HCT116 (cell line): ENCODE measurements around the gene LRIF1. TPM values are rescaled to one million over a fixed set of nuclear protein-coding genes. Genes with fewer than 3 reads are reported as not detected.

ENCODE experiments used
- ATAC-seq: fragments of 200-7000 bp; cut with Tn5 transposase; 2 replicates; pipeline ENCODE4 v1.9.1; 2020; ENCODE audit warnings: mild to moderate bottlenecking, moderate library complexity
- BruUV-seq: library from RNA; stranded (reverse); fragments of 400-500 nt; replicated peaks from 2 replicates; lab custom pipeline; 2021; lab: Mats Ljungman, UMichigan
- CTCF ChIA-PET: fragments of 300-600 bp; sonication (Branson Sonifier 250); formaldehyde crosslinking; loops from one replicate; lab custom pipeline; 2021; ENCODE audit warnings: antibody characterized with exemption; lab: Charles Lee
- POLR2A ChIA-PET: fragments of 300-600, 350-600 bp; sonication (Branson Sonifier 250); formaldehyde crosslinking; loops from one replicate; lab custom pipeline; 2021; ENCODE audit warnings: antibody characterized with exemption; lab: Charles Lee
- RAD21 ChIA-PET, 2 experiments: fragments of 300-600 bp; sonication (Branson Sonifier 250); formaldehyde crosslinking; loops; one replicate each; lab custom pipeline; 2023; ENCODE audit warnings: low total read pairs in 2 of 2; ENCODE audit not compliant: uncharacterized antibody in 2 of 2, unreplicated experiment in 2 of 2, low non-redundant PET in 1 of 2; lab: Charles Lee
- DNase-seq: peaks from one replicate; pipeline ENCODE4 v3.0.0-alpha.2; 2010; ENCODE audit warnings: low read depth, low spot score
- H2AFZ ChIP-seq: fragments of 200-600 bp; shearing (Covaris generic), sonication (generic); 2 replicates; pipeline ENCODE4 v1.6.1; 2017; ENCODE audit warnings: low read depth, mixed run types, mixed read lengths, antibody characterized with exemption, low read length; ENCODE audit not compliant: poor library complexity, severe bottlenecking
- H3K27ac ChIP-seq: 2 replicates; pipeline ENCODE4 v1.5.1; 2012; ENCODE audit warnings: low read depth, low read length
- H3K27me3 ChIP-seq: fragments of 200-600 bp; sonication (generic); 2 replicates; pipeline ENCODE4 v1.6.1; 2016; ENCODE audit warnings: mixed run types, low read length, mixed read lengths; ENCODE audit not compliant: insufficient read depth
- H3K36me3 ChIP-seq, 2 experiments: fragments of 200-500 bp in 1 of 2; fragments of 200-600 bp in 1 of 2; sonication (Bioruptor generic) in 1 of 2; sonication (generic) in 1 of 2; 2 replicates each; pipeline versions ENCODE4 v1.5.1 to v1.6.1; 2014 to 2016; ENCODE audit warnings: low read length in 2 of 2, inconsistent platforms in 1 of 2, mixed read lengths in 1 of 2, mixed run types in 1 of 2; ENCODE audit not compliant: insufficient read depth in 2 of 2, control insufficient read depth in 1 of 2
- H3K4me1 ChIP-seq, 2 experiments: fragments of 200-600 bp in 1 of 2; sonication (generic) in 1 of 2; 2 replicates each; pipeline versions ENCODE4 v1.5.1 to v1.6.1; 2012 to 2017; ENCODE audit warnings: low read length in 2 of 2, inconsistent platforms in 1 of 2, mild to moderate bottlenecking in 1 of 2, mixed read lengths in 1 of 2, mixed run types in 1 of 2, moderate library complexity in 1 of 2; ENCODE audit not compliant: insufficient read depth in 2 of 2, control insufficient read depth in 1 of 2
- H3K4me2 ChIP-seq: fragments of 200-600 bp; sonication (generic); 2 replicates; pipeline ENCODE4 v1.6.1; 2017; ENCODE audit warnings: mixed run types, low read length, mixed read lengths
- H3K4me3 ChIP-seq, 2 experiments: fragments of 200-600 bp in 1 of 2; sonication (generic) in 1 of 2; replicated peaks in 1 of 2; 2 replicates each; pipeline ENCODE4 v1.5.1; 2011 to 2016; ENCODE audit warnings: low read length in 2 of 2, control low read depth in 1 of 2, low read depth in 1 of 2, mild to moderate bottlenecking in 1 of 2, mixed read lengths in 1 of 2, mixed run types in 1 of 2
- H3K79me2 ChIP-seq: fragments of 200-600 bp; sonication (generic); 2 replicates; pipeline ENCODE4 v1.6.1; 2017; ENCODE audit warnings: mild to moderate bottlenecking, mixed run types, low read length, moderate library complexity, mixed read lengths; ENCODE audit not compliant: insufficient read depth
- H3K9ac ChIP-seq: fragments of 200-600 bp; sonication (generic); 2 replicates; pipeline ENCODE4 v1.6.1; 2016; ENCODE audit warnings: low read length, mixed read lengths
- H3K9me2 ChIP-seq: fragments of 200-600 bp; sonication (generic), shearing (Covaris generic); 2 replicates; pipeline ENCODE4 v1.6.1; 2017; ENCODE audit warnings: mixed run types, mild to moderate bottlenecking, moderate library complexity; ENCODE audit not compliant: insufficient read depth
- H3K9me3 ChIP-seq, 2 experiments: fragments of 200-500 bp in 1 of 2; fragments of 200-600 bp in 1 of 2; sonication (Bioruptor generic) in 1 of 2; sonication (generic) in 1 of 2; 2 replicates each; pipeline ENCODE4 v1.6.1; 2014 to 2017; ENCODE audit warnings: low read length in 2 of 2, mixed read lengths in 2 of 2, inconsistent platforms in 1 of 2, low read depth in 1 of 2, mild to moderate bottlenecking in 1 of 2, mixed run types in 1 of 2, moderate library complexity in 1 of 2; ENCODE audit not compliant: control insufficient read depth in 1 of 2, insufficient read depth in 1 of 2
- H4K20me1 ChIP-seq: fragments of 200-600 bp; sonication (generic), shearing (Covaris generic); 2 replicates; pipeline ENCODE4 v1.6.1; 2017; ENCODE audit warnings: mixed run types, mild to moderate bottlenecking, moderate library complexity; ENCODE audit not compliant: insufficient read depth
- CEBPB ChIP-seq: IDR thresholded peaks from 2 replicates; pipeline ENCODE4 v1.6.1; 2012; ENCODE audit warnings: low read depth
- ELF1 ChIP-seq: IDR thresholded peaks from 2 replicates; pipeline ENCODE4 v1.6.1; 2012; ENCODE audit warnings: low read depth, borderline replicate concordance
- FOSL1 ChIP-seq: IDR thresholded peaks from 2 replicates; pipeline ENCODE4 v1.6.1; 2012; ENCODE audit warnings: low read depth
- POLR2AphosphoS5 ChIP-seq: IDR thresholded peaks from 2 replicates; pipeline ENCODE4 v1.6.1; 2011; ENCODE audit warnings: mild to moderate bottlenecking, low read depth, low read length, moderate library complexity
- REST ChIP-seq: IDR thresholded peaks from 2 replicates; pipeline ENCODE4 v1.6.1; 2012; ENCODE audit warnings: low read depth
- SP1 ChIP-seq: IDR thresholded peaks from 2 replicates; pipeline ENCODE4 v1.6.1; 2012; ENCODE audit warnings: low read depth
- YY1 ChIP-seq: IDR thresholded peaks from 2 replicates; pipeline ENCODE4 v1.6.1; 2011; ENCODE audit warnings: low read length, low read depth, moderate library complexity, mild to moderate bottlenecking; ENCODE audit not compliant: insufficient replicate concordance; ENCODE audit errors: extremely low read depth
- ZBTB33 ChIP-seq: IDR thresholded peaks from 2 replicates; pipeline ENCODE4 v1.6.1; 2011; ENCODE audit warnings: mild to moderate bottlenecking, low read length, moderate library complexity; ENCODE audit not compliant: insufficient replicate concordance; ENCODE audit errors: extremely low read depth
- ZNF274 ChIP-seq: fragments of 200-500 bp; sonication (Bioruptor generic); IDR thresholded peaks from 2 replicates; pipeline ENCODE4 v1.6.1; 2014; ENCODE audit warnings: mild to moderate bottlenecking, low read depth, low read length, inconsistent platforms
- intact Hi-C: fragments of 100-400 bp; cut with micrococcal nuclease; formaldehyde crosslinking; loops from 2 replicates; pipeline ENCODE4 v1.10.0; 2022
- total RNA-seq: library from RNA; stranded (reverse); gene quantifications from one replicate; pipeline ENCODE4 v1.2.1, GENCODE V29; 2021; ENCODE audit not compliant: unreplicated experiment
- TF ChIP-seq, protein P1 (sequence below): IDR thresholded peaks from 2 replicates; pipeline ENCODE4 v1.6.1; 2012

The LRIF1 gene
- total RNA-seq, 1 experiment from 2014 or later, result 21.8 TPM

- ChIA-PET RAD21 (no interaction called here), POLR2A (no interaction called here), CTCF (no interaction called here)
- Histone ChIP-seq H3K27ac (no peak overlapping the region), H3K36me3 (no peaks in the 10 kb centered on the region), H3K9me3 (no peaks in the 10 kb centered on the region), H3K4me2 (no peak overlapping the region), H2AFZ (no peak overlapping the region), H3K79me2 (peaks cover 94% of the 10 kb centered on the region), H3K9ac (no peak overlapping the region), H4K20me1 (no peaks in the 10 kb centered on the region), H3K4me1 (peaks cover 2 to 3% of the 10 kb centered on the region in 2 experiments; a peak in 2 of 4 replicates), H3K4me3 (no peak overlapping the region), H3K9me2 (no peaks in the 10 kb centered on the region), H3K27me3 (no peaks in the 10 kb centered on the region)
- TF ChIP-seq ZNF274 (no peak), REST (no peak), YY1 (no peak), SP1 (no peak), FOSL1 (no peak), ELF1 (no peak), CEBPB (no peak), POLR2AphosphoS5 (no peak), ZBTB33 (no peak)
- TF ChIP-seq, protein P1, sequence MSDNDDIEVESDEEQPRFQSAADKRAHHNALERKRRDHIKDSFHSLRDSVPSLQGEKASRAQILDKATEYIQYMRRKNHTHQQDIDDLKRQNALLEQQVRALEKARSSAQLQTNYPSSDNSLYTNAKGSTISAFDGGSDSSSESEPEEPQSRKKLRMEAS, result no peak
- intact Hi-C loops, result no loop called here
- no TSS peak for BruUV-seq
- DNase-seq (no peak), ATAC-seq (no peak)
Measured at GRCh38 chr1:110957798-110958197, 5.9 kb downstream of the LRIF1 start.
